IMR-90 (cell line): ENCODE data around the gene SLC16A9. TPM values are rescaled to one million over a fixed set of nuclear protein-coding genes. Genes with fewer than 3 reads are reported as not detected.

ENCODE experiments used
- ATAC-seq: fragments of 200-7000 bp; cut with Tn5 transposase; 2 replicates; pipeline ENCODE4 v1.9.1; 2020; ENCODE audit warnings: low read depth, mild to moderate bottlenecking, moderate library complexity
- BruUV-seq: library from RNA; stranded (reverse); fragments of 400-500 nt; replicated peaks from 2 replicates; lab custom pipeline; 2021; lab: Mats Ljungman, UMichigan
- CTCF ChIA-PET: fragments of 300-600 bp; formaldehyde crosslinking; extraction: SDS; loops from one replicate; lab custom pipeline; 2021; ENCODE audit warnings: antibody characterized with exemption; lab: Yijun Ruan, JAX
- POLR2A ChIA-PET: fragments of 300-600 bp; sonication (Branson Sonifier 250); formaldehyde crosslinking; loops from one replicate; lab custom pipeline; 2022; ENCODE audit warnings: antibody characterized with exemption; ENCODE audit not compliant: unreplicated experiment; lab: Charles Lee
- DNase-seq: peaks from one replicate; pipeline ENCODE4 v3.0.0; 2013
- H2AFZ ChIP-seq: replicated peaks from 2 replicates; pipeline ENCODE3; 2013; ENCODE audit warnings: low read length, mild to moderate bottlenecking; ENCODE audit not compliant: poor library complexity
- H2AK5ac ChIP-seq: 2 replicates; pipeline ENCODE4 v1.6.1; 2013; ENCODE audit warnings: low read depth, low read length, inconsistent platforms
- H2AK9ac ChIP-seq: replicated peaks from 2 replicates; pipeline ENCODE3; 2013; ENCODE audit warnings: mild to moderate bottlenecking, low read depth, low read length, moderate library complexity; ENCODE audit not compliant: poor library complexity
- H2BK120ac ChIP-seq: 2 replicates; pipeline ENCODE4 v1.6.1; 2013; ENCODE audit warnings: low read depth, low read length, inconsistent platforms
- H2BK15ac ChIP-seq: 3 replicates; pipeline ENCODE4 v1.6.1; 2013; ENCODE audit warnings: low read depth, low read length, inconsistent platforms
- H2BK20ac ChIP-seq: 2 replicates; pipeline ENCODE4 v1.6.1; 2013; ENCODE audit warnings: low read depth, mild to moderate bottlenecking, inconsistent platforms, low read length, moderate library complexity
- H2BK5ac ChIP-seq: 2 replicates; pipeline ENCODE4 v1.6.1; 2013; ENCODE audit warnings: mild to moderate bottlenecking, low read depth, low read length, inconsistent platforms; ENCODE audit not compliant: poor library complexity, severe bottlenecking
- H3K14ac ChIP-seq: replicated peaks from 2 replicates; pipeline ENCODE4 v1.6.1; 2013; ENCODE audit warnings: low read depth, low read length, inconsistent platforms
- H3K18ac ChIP-seq: 2 replicates; pipeline ENCODE4 v1.6.1; 2013; ENCODE audit warnings: low read depth, low read length, control low read depth
- H3K23ac ChIP-seq: 2 replicates; pipeline ENCODE4 v1.6.1; 2013; ENCODE audit warnings: low read depth, low read length, inconsistent platforms
- H3K27ac ChIP-seq: 2 replicates; pipeline ENCODE4 v1.5.1; 2013; ENCODE audit warnings: mild to moderate bottlenecking, control low read depth, low read length; ENCODE audit not compliant: insufficient read depth
- H3K27me3 ChIP-seq: 2 replicates; pipeline ENCODE4 v1.6.1; 2013; ENCODE audit warnings: low read length; ENCODE audit not compliant: control insufficient read depth, insufficient read depth
- H3K36me3 ChIP-seq: 2 replicates; pipeline ENCODE4 v1.6.1; 2013; ENCODE audit warnings: low read length, mixed read lengths; ENCODE audit not compliant: control insufficient read depth, insufficient read depth
- H3K4ac ChIP-seq: 2 replicates; pipeline ENCODE4 v1.6.1; 2013; ENCODE audit warnings: low read depth, low read length, inconsistent platforms
- H3K4me1 ChIP-seq: 2 replicates; pipeline ENCODE4 v1.6.1; 2013; ENCODE audit warnings: low read length, mixed read lengths; ENCODE audit not compliant: control insufficient read depth, insufficient read depth
- H3K4me2 ChIP-seq: 2 replicates; pipeline ENCODE4 v1.6.1; 2013; ENCODE audit warnings: low read depth, mild to moderate bottlenecking, control low read depth, low read length, moderate library complexity
- H3K4me3 ChIP-seq: 2 replicates; pipeline ENCODE4 v1.5.1; 2013; ENCODE audit warnings: low read depth, mild to moderate bottlenecking, control low read depth, low read length, moderate library complexity; ENCODE audit not compliant: insufficient read depth
- H3K56ac ChIP-seq: 2 replicates; pipeline ENCODE4 v1.6.1; 2013; ENCODE audit warnings: low read length, inconsistent platforms; ENCODE audit not compliant: insufficient read depth; ENCODE audit errors: extremely low read depth
- H3K79me1 ChIP-seq, 2 experiments: 2 replicates each; pipeline ENCODE4 v1.6.1; 2013; ENCODE audit warnings: low read length in 2 of 2, inconsistent platforms in 1 of 2, low read depth in 1 of 2
- H3K9ac ChIP-seq: 2 replicates; pipeline ENCODE4 v1.6.1; 2013; ENCODE audit warnings: low read depth, low read length, control low read depth
- H3K9me1 ChIP-seq: 2 replicates; pipeline ENCODE4 v1.6.1; 2013; ENCODE audit warnings: low read length, inconsistent platforms; ENCODE audit not compliant: insufficient read depth
- H3K9me3 ChIP-seq: 2 replicates; pipeline ENCODE4 v1.6.1; 2013; ENCODE audit warnings: low read length; ENCODE audit not compliant: control insufficient read depth, insufficient read depth
- H4K20me1 ChIP-seq: 2 replicates; pipeline ENCODE4 v1.6.1; 2013; ENCODE audit warnings: low read length, inconsistent platforms; ENCODE audit not compliant: insufficient read depth
- H4K5ac ChIP-seq: 2 replicates; pipeline ENCODE4 v1.6.1; 2013; ENCODE audit warnings: mild to moderate bottlenecking, low read depth, low read length, control low read depth
- H4K8ac ChIP-seq, 2 experiments: 2 replicates each; pipeline ENCODE4 v1.6.1; 2013; ENCODE audit warnings: low read depth in 2 of 2, low read length in 2 of 2, control low read depth in 1 of 2, inconsistent platforms in 1 of 2
- H4K91ac ChIP-seq: 2 replicates; pipeline ENCODE4 v1.6.1; 2013; ENCODE audit warnings: low read depth, low read length, inconsistent platforms; ENCODE audit not compliant: insufficient read depth
- BHLHE40 ChIP-seq: fragments of 150-350 bp; IDR thresholded peaks from 2 replicates; pipeline ENCODE4 v1.6.1; 2016; ENCODE audit warnings: mild to moderate bottlenecking, low read depth, low read length
- MAFK ChIP-seq: IDR thresholded peaks from 2 replicates; pipeline ENCODE4 v1.6.1; 2012; ENCODE audit warnings: low read depth, low read length, improper control_type of control experiment
- MXI1 ChIP-seq: IDR thresholded peaks from 2 replicates; pipeline ENCODE4 v1.6.1; 2012; ENCODE audit warnings: low read depth, mild to moderate bottlenecking, low read length, moderate library complexity, borderline replicate concordance
- RCOR1 ChIP-seq: IDR thresholded peaks from 2 replicates; pipeline ENCODE4 v1.6.1; 2012; ENCODE audit warnings: mild to moderate bottlenecking, low read length, improper control_type of control experiment; ENCODE audit not compliant: insufficient replicate concordance
- WGBS, 2 experiments: methylation state at CpG; one replicate each; pipeline versions ENCODE4 v1.1.5 to v1.1.7; 2013; ENCODE audit warnings: missing lambda C conversion rate in 2 of 2; ENCODE audit not compliant: insufficient read length in 1 of 2; ENCODE audit errors: extremely low coverage in 2 of 2; 5-methylcytosine and 5-hydroxymethylcytosine counted together
- dilution Hi-C: fragments of 300-500 bp; cut with HindIII; formaldehyde crosslinking; loops from one replicate; pipeline ENCODE4 v1.14.3; 2018; ENCODE audit warnings: low sequenced_read_pairs; ENCODE audit not compliant: unreplicated experiment
- in situ Hi-C: fragments of 300-500 bp; cut with MboI; formaldehyde crosslinking; loops from 3 replicates; pipeline ENCODE4 v1.14.3; 2019; ENCODE audit warnings: low sequenced_read_pairs, inconsistent platforms, mixed read lengths
- intact Hi-C: fragments of 100-400 bp; cut with micrococcal nuclease; formaldehyde crosslinking; loops from 2 replicates; pipeline ENCODE4 v1.10.0; 2022
- polyA plus RNA-seq, 3 experiments: library from polyadenylated mRNA; depleted of rRNA; stranded (reverse); fragments of >200 nt; gene quantifications; 2 replicates each; pipeline ENCODE4 v1.2.3, GENCODE V29; 2012; ENCODE audit warnings: low replicate concordance in 1 of 3
- total RNA-seq: library from RNA; depleted of rRNA; stranded (reverse); fragments of >200 nt; gene quantifications from 2 replicates; pipeline ENCODE4 v1.2.3, GENCODE V29; 2012
- TF ChIP-seq, protein P1 (sequence below): fragments of 150-350 bp; IDR thresholded peaks from 2 replicates; pipeline ENCODE4 v1.6.1; 2017; ENCODE audit warnings: mild to moderate bottlenecking, antibody characterized with exemption, low read length, low read depth

Gene SLC16A9
- total and polyA plus RNA-seq, 2 of the 4 experiments (the other 2 are of a cell fraction) = 0.18 to 0.26 TPM

DNA sequence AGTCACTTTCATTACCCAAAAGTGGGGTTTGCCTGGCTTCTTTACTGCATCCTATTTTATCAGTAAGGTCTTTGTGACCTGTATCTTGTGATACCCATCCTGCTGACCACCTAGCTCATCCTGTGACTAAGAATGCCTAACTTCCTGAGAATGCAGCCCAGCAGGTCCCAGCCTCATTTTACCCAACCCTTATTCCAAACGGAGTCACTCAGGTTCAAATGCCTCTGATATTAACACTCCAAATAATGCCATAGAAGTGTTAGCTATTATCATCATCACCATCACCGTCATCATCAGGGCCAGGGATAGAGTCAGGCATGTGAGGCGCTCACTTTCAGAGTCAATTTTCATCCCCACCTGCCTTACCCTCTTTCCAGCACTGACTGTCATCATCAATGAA is 85.5 kb downstream of the SLC16A9 start:
- BruUV-seq = no TSS peak
- no peak overlapping the region for H3K56ac ChIP-seq
- H3K36me3 ChIP-seq = no peaks in the 10 kb centered on the region
- H2AFZ ChIP-seq = no peak overlapping the region
- H2BK120ac ChIP-seq = no peak overlapping the region
- peaks cover 5% of the 10 kb centered on the region for H3K27me3 ChIP-seq
- H2AK9ac ChIP-seq = no peak overlapping the region
- no peak overlapping the region for H3K4me3 ChIP-seq
- no peak overlapping the region for H3K4me2 ChIP-seq
- H2AK5ac ChIP-seq = no peak overlapping the region
- H4K5ac ChIP-seq = no peak overlapping the region
- H4K91ac ChIP-seq = no peak overlapping the region
- intact Hi-C loops = loop anchor here (5.0 kb wide), 1 partner anchor 842 kb away; no protein-coding TSS in a partner anchor
- no peak overlapping the region for H3K23ac ChIP-seq
- H2BK5ac ChIP-seq = no peak overlapping the region
- ATAC-seq (no peak), DNase-seq (no peak)
- ChIA-PET CTCF (interaction anchor here (2.5 kb wide), 1 partner anchor 16 kb away, joined by 9 read pairs; no protein-coding TSS in a partner anchor), POLR2A (no interaction called here)
- WGBS, 2 experiments = no CpG with 5 or more reads among the region's 3 CpGs
- TF ChIP-seq RCOR1 = no peak
- TF ChIP-seq, protein P1, sequence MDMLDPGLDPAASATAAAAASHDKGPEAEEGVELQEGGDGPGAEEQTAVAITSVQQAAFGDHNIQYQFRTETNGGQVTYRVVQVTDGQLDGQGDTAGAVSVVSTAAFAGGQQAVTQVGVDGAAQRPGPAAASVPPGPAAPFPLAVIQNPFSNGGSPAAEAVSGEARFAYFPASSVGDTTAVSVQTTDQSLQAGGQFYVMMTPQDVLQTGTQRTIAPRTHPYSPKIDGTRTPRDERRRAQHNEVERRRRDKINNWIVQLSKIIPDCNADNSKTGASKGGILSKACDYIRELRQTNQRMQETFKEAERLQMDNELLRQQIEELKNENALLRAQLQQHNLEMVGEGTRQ = no peak
- TF ChIP-seq MAFK = no peak
- TF ChIP-seq BHLHE40 = no peak
- TF ChIP-seq MXI1 = no peak
- no peak overlapping the region for H3K14ac ChIP-seq
- no peaks in the 10 kb centered on the region for H3K9me1 ChIP-seq
- H3K4ac ChIP-seq = no peak overlapping the region
- H2BK20ac ChIP-seq = no peak overlapping the region
- H4K8ac ChIP-seq = no peak overlapping the region
- dilution Hi-C loops = no loop called here
- no peak overlapping the region for H3K18ac ChIP-seq
- H2BK15ac ChIP-seq = no peak overlapping the region
- H3K9me3 ChIP-seq = no peaks in the 10 kb centered on the region
- H3K27ac ChIP-seq = no peak overlapping the region
- in situ Hi-C loops = loop anchor here (10.0 to 25.0 kb wide), 3 partner anchors 211 to 662 kb away; no protein-coding TSS in a partner anchor
- H3K79me1 ChIP-seq = no peaks in the 10 kb centered on the region
- no peak overlapping the region for H3K9ac ChIP-seq
- no peaks in the 10 kb centered on the region for H4K20me1 ChIP-seq
- H3K4me1 ChIP-seq = no peaks in the 10 kb centered on the region
